ENCODE data around the gene PITRM1.

The PITRM1 gene

DNA sequence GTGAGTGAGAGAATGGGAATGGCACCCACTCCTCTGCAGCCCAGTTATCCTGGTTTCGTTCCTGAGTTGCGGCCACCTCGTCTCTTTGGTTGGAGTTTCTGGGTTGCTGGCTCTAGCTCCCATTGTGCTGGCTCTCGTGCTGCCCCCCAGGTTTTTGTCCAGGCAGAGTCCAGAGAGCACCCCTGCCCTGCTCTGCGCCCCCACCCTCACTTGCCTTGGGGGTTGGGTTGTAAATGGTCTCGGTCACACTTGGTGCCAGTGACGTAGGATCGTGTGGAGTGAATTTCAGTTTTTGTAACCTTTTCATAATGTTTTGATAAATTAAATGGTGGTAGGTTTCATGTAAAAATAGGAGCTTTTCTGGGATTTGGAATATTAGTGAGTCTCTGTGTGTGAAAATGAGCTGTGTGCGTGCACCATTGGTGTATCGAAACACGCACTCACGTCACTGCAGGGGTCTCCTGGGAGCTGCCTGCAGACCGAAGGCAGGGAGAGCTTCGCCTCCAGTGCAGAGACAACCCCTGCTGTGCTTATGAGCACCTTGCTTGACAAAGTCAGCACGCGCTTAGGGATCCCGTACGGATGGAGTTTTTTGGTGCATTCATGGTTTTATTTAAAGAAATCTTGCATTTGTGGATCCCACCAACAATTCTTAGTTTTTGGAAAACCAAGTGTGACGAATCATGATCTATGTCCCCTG, 72.3 kb downstream of the PITRM1 start:
- no peak for DNase-seq

DNA sequence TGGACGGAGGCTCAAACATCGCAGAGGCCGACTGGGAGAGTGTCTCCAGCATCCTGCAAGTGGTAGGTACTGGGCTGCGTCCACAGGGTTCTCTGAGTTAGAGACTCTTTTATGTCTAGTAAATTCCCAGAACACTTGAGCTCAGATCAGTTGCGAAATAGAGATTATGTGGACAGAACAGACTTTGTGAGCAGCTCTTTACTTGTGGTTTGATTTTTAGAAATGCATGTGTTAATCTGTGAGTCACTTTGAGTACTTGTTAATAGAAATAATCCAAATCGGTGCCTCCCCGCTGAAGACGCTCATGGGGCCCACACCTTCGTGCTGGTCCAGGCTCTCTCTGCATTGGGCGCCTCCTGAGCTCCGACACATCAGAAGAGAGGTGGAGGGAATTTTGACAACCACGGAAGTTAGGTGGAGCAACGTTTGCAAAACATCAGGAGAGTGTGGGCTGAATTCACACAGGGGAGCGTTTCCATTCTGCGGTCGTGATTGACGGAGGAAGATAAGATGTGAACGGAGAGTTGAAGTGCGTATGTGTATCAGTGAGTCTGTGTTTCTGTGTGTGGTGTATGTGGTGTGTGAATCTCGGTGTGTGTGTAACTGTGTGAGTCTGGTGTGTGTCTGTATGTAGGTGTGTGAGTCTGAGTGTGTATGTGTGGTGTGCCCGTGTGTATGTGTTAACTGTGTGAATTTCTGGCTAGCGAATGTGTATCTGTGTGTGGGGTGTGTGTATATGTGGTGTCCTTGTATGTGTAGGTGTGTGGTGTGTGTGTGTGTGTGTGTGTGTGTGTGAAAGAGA, 73.1 kb downstream of the PITRM1 start:
- no peak for DNase-seq

DNA sequence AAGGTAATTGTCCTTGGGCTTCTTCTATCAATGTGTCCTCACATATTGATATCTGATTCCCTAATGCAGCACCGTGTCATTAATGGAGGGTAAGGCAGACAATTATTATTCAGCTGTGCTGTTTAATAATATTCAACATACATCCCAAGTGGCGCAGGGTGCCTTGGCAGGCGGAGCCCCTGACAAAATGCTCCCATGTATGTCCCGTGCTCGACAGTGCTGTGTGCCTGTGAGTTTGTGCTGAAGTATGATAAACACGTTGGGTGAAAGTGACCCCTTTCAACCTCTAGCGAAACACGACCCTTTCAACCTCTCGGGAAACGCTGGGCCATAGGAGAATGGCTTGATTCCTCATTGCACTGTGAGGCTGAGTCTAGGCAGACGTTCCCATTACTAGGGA, 73.9 kb downstream of the PITRM1 start:
- no peak for DNase-seq

DNA sequence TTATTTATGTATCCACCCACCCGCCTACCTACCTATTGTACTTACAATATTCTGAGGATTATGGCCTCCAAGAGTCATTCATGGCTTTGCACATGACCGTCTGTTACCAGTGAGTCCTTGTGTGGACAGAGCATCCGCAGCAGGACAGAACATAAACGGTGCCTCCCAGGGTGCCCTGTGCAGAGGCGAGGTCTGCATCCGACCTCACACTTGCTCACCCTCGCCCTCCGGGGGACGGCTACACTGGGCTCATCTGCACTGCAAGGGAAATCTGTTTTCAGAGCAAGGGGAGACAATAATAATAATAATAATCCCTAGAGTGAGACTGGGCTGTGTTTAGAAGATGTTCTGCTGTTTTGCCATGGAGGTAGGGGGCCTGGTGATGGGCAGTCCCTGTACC, 75.4 kb downstream of the PITRM1 start:
- DNase-seq, result no peak

DNA sequence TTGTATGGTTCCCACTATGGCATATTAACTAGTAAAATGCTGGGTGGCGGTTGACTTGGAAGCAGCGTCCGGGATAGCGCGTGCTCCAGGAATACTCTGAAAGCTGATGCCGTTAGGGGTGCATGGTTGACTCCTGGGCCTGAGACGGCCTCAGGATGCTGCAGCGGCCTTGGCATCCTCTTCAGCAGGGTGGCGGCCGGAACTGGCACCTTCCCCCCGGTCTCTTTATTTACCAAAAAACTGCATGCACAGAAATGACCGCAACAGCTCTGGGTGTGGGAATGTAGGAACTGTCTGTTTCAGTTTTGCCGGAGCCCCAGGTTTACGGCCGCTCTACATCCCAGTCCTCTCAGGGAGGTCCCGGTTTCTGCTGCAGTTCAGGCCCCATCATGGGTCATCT, 76.4 kb downstream of the PITRM1 start:
- no peak for DNase-seq

DNA sequence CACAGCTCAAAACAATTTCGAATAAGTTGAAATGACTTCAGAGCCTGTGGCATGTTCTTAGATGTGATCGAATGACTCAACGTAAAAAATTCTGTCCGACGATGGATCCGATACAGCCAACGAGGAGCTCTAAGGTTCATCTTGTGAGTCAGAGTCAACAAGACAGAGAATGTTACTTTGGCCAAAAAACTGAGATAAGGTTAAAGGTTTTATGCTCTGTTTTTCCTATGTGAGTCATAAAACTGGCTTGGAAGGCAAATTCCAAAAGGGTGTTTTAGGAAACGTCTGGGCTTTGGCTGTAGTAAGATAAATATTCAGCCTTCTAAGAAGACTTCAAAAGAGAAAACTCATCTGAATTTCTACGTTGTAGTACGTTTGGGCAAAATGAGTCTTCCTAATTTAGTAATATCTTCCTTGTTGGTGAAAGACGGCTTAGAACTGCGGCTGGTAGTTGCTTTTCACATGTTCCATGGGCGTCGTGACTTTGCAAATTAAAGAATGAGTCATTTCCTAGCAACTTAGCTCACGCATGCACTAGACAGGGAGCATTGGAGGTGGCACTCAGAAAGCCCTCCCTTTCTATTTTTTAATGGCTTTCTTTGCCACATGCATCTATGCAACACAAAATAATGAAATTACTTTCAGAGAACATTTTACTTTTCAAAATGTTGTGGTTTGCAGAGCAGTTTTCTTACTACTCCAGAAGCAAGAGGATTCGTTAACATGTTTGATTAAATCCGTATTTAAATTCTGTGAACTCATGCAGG, 77.0 kb downstream of the PITRM1 start:
- peak; percentile 99 for DNase-seq

DNA sequence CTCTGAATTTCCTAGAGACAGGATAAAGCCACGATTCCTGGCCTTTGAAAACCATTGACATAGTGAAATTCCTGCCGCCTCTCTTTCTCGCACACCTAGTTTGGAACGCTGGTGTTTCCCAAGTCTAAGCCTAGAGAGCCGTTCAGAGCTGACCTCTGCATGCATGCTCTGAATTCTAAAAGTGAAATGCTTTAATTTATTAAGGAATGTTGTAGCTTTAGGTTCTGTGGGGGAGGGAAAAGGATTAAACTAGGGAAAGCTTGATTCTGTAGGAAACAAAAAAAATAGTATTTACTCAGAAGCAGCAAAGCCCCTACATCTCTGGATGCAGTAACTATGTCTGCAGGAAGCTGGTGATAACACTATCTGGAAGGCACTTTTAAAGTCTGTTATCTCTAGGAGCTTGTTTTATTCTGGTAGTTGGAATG, 78.0 kb downstream of the PITRM1 start:
- no peak for DNase-seq

DNA sequence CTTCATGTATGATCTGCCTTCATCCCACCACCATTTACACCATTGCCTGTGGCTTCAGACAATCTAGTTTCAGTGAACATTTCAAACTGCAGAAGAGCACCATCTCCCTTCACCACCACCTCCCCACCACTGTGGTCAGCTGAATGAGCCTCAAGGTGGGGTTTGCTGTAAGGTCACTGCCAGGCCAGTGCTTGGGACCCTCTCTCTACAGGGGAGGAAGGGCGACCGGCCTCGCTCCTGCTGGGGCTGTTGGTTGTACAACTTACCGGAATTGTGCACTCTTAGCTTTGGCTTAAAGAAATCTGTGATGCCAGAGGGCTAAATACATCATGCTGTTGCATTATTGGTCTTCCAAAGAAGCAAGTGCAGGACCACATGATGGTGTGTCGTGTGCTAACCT, 78.6 kb downstream of the PITRM1 start:
- DNase-seq, result no peak

DNA sequence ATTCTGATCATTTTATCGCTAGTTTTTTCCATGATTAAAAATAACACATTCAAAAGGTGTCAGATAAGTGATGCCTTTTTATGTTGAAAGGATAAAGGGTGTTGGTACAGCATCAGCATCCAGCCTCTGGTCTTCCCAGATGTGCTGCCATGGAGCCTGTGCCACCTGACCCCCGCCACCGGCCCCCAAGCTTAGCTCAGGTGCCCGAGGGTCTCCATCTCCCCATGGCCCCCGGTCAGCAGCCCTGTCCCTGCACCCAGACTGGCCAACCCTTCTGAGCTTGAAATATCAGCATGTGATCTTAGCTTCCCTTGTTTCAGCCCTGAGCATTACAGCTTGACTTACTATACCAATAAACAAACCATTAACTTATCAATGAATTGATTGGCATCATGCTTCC, 80.7 kb downstream of the PITRM1 start:
- no peak for DNase-seq

DNA sequence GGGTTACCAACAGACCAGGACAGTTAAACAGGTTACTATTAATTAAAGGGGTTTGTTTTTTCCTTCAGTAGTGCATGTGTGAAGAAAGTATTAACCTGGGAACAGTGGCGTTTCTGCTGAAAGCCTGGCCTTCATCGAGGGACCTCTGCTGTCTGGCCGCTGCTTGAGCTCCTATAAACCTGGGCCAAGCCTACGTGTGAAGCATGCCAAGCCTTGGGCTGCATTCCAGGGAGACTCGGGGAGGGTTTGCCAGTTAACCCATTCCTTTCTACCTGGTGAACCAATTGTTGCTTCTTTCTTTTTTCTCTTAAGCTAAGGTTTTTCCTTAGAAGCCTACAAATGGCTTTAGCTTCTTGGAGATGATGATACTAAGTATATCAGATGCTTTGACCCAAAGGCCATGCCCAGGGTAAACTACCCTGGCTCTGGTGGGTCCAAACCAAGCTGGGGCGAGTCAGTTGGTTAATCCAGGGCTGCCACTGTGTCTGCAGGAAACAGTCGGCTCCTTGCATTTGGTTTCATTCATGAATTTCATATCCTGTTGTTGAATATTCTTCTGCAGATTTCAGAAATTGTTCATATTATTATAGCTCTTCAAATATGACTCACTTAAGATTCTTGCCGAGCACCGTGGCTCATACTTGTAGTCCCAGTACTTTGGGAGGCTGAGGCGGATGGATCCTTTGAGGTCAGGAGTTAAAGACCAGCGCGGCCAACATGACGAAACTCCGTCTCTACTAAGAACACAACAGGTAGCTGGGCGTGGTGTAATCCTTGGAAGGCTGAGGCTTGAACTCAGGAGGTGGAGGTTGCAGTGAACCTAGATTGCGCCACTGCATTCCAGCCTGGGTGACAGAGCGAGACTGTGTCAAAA, 81.4 kb downstream of the PITRM1 start:
- peak; percentile 68 for DNase-seq

DNA sequence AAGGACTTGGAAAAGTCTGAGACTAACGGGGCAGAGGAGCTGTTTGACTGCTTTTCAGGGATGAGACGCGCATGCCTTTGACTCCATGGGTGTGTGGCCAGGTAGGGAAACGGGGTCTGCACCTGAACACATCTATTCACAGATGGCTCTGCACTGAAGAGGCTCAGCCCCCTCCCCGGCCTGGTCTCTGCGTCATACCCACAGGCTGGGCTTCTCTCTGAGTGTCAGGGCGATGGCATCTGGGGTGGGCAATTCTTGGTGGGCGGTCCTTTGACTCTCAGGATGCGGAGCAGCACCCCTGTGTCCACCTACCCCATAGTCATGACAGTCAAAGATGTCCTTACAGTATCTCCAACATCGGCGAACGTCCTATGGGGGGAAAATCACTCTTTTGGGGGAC, 82.2 kb downstream of the PITRM1 start:
- DNase-seq, result no peak
